Right atrium auricular region (tissue), 2 donors: Measurements from ENCODE around the gene FKRP. TPM values are rescaled to one million over a fixed set of nuclear protein-coding genes. Genes with fewer than 3 reads are reported as not detected.

Experiments used
- DNase-seq: peaks from one replicate; pipeline ENCODE4 v3.0.0-alpha.2; 2019; ENCODE audit warnings: low spot score
- H3K27ac ChIP-seq, 2 donors: fragments of 200-600 bp; sonication (generic); 1 replicate in 1 of 2; 2 replicates in 1 of 2; pipeline ENCODE4 v1.5.1; 2016 to 2019
- H3K27me3 ChIP-seq, 2 donors: fragments of 200-600 bp; sonication (generic); one replicate each; pipeline versions ENCODE4 v1.5.1 to v1.6.0; 2017 to 2019
- H3K36me3 ChIP-seq: fragments of 200-600 bp; sonication (generic); one replicate; pipeline ENCODE4 v1.5.1; 2016
- H3K4me1 ChIP-seq, 2 donors: fragments of 200-600 bp; sonication (generic); one replicate each; pipeline versions ENCODE4 v1.5.1 to v1.6.0; 2017 to 2019
- H3K4me3 ChIP-seq, 2 donors: fragments of 200-600 bp; sonication (generic); 1 replicate in 1 of 2; 2 replicates in 1 of 2; pipeline ENCODE4 v1.5.1; 2017 to 2019; ENCODE audit warnings: mild to moderate bottlenecking in 1 of 2, moderate library complexity in 1 of 2
- H3K9me3 ChIP-seq, 2 donors: fragments of 200-600 bp; sonication (generic); one replicate each; pipeline ENCODE4 v1.5.1; 2019
- total RNA-seq, 2 donors: library from RNA; depleted of rRNA; stranded (reverse); fragments of >200 nt; gene quantifications; one replicate each; pipeline ENCODE4 v1.1.0, GENCODE V29; 2016
- TF ChIP-seq, protein P1 (sequence below), 2 donors: fragments of 200-600 bp; sonication (generic); IDR thresholded peaks; one replicate each; pipeline ENCODE4 v1.5.1; 2019; ENCODE audit warnings: antibody characterized with exemption in 2 of 2

Gene FKRP
- total RNA-seq, 2 donors from 2014 or later, result 20.3 to 23.8 TPM

DNA sequence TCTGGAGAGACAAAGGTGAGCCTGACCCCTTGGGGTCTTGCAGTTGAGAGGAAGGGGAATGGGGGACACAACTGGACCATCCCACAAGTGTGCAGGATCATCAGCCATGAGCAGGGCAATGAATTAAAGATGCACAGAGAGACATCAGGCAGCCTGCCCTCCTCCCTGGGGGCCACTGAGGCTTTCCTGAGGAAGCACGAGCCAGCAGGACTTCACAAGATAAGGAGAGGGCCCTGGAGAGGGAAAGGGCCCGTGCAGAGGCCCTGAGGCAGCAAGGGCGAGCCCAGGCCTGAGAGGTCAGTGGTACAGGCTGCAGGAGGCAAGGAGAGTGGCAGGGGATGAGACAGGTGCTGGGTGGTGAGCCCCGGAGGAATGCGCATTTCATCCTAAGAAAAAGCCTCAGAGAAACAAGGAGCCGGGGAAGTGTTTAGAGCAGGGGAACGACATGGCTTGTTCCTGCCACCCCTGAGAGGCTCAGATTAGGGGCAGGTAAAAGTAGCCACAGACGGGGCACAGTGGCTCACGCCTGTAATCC is 19.9 kb upstream of the FKRP start:
- H3K27ac ChIP-seq, result no peak overlapping the region

DNA sequence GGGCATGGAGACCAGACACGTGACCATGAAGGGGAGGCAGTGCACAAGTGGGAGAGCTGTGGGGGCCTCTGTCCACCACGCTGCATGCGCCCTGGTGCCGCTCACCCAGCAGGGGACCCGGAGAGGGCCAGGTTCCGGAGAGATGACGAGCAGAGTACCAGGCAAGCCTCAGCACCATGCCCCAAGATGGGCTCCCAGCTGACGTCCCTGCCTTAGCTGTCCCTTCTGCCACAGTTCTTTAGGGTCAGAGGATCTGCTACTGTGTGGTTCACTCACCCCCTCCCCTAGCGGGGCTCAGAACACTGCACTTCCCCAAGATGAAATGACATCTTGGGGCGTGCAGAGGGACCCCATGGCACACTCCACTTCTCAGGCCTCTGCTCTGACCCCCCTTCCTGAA is 19.3 kb upstream of the FKRP start:
- Histone ChIP-seq H3K27me3 (no peaks in the 10 kb centered on the region), H3K4me3 (no peak overlapping the region), H3K27ac (no peak overlapping the region), H3K36me3 (peaks cover 94% of the 10 kb centered on the region), H3K4me1 (peaks cover 0 to 35% of the 10 kb centered on the region in 2 donors), H3K9me3 (no peaks in the 10 kb centered on the region)
- TF ChIP-seq, protein P1, sequence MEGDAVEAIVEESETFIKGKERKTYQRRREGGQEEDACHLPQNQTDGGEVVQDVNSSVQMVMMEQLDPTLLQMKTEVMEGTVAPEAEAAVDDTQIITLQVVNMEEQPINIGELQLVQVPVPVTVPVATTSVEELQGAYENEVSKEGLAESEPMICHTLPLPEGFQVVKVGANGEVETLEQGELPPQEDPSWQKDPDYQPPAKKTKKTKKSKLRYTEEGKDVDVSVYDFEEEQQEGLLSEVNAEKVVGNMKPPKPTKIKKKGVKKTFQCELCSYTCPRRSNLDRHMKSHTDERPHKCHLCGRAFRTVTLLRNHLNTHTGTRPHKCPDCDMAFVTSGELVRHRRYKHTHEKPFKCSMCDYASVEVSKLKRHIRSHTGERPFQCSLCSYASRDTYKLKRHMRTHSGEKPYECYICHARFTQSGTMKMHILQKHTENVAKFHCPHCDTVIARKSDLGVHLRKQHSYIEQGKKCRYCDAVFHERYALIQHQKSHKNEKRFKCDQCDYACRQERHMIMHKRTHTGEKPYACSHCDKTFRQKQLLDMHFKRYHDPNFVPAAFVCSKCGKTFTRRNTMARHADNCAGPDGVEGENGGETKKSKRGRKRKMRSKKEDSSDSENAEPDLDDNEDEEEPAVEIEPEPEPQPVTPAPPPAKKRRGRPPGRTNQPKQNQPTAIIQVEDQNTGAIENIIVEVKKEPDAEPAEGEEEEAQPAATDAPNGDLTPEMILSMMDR (IDR thresholded peaks at IDR 0.05), result no peak
- DNase-seq, result no peak

More for the DNA sequence above, 19.9 kb upstream of the FKRP start:
- no peak for DNase-seq
- no peaks in the 10 kb centered on the region for H3K9me3 ChIP-seq
- H3K27me3 ChIP-seq, result no peaks in the 10 kb centered on the region
- no peak overlapping the region for H3K4me3 ChIP-seq
- H3K4me1 ChIP-seq, result peaks cover 0 to 35% of the 10 kb centered on the region in 2 donors
- peaks cover 95% of the 10 kb centered on the region for H3K36me3 ChIP-seq
- TF ChIP-seq, protein P1 (IDR thresholded peaks at IDR 0.05), result no peak

DNA sequence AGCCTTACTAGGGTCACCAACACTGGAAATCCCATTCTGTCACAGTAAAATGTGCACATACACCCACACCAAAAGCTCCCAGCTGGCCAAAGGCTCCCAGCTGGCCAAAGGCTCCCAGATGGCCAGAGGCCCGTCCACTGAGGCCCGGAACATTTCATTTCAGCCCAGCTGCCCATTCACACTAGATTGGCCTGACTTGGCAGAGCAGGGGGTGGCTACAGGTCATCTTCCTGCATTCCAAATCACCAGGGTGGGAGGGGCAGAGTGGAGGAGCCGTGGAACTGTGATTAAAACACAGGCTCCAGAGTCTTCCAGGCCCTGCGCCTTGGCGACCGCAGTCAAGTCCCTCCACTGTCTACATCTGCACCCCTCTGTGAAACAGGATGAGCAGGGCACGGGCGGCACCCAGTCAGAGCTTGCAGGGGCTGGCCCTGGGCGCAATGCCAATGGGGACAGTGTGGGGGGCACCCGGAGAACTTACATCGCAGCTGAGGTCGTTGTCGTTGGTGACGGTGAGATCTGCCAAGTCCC is 18.8 kb upstream of the FKRP start:
- no peak overlapping the region for H3K4me3 ChIP-seq
- DNase-seq, result no peak
- H3K36me3 ChIP-seq, result peaks cover 90% of the 10 kb centered on the region
- peaks cover 0 to 35% of the 10 kb centered on the region in 2 donors for H3K4me1 ChIP-seq
- TF ChIP-seq, protein P1 (IDR thresholded peaks at IDR 0.05), result no peak
- H3K27me3 ChIP-seq, result no peaks in the 10 kb centered on the region
- no peaks in the 10 kb centered on the region for H3K9me3 ChIP-seq
- no peak overlapping the region for H3K27ac ChIP-seq

DNA sequence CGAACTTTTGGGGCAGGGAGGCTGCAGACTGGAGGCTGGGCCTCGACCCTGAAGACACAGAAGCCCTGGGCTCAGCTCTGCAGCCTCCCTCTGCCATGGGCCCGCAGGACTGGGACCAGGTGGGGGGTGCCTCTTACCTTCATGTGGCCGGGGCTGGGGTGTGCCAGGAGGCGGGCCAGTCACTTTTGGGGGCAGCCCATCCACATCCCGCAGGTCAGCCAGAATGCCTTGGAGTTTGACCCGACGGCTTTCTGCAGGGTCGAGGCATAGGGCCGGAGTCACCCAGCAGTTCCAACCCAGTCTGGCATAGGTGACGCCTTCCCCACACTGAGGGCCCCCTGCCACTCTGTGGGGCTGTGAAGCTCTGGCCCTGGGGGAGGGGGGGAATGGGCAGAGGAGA is 18.1 kb upstream of the FKRP start:
- TF ChIP-seq, protein P1 (IDR thresholded peaks at IDR 0.05), result no peak
- Histone ChIP-seq H3K4me1 (peaks cover 0 to 36% of the 10 kb centered on the region in 2 donors), H3K9me3 (no peaks in the 10 kb centered on the region), H3K4me3 (no peak overlapping the region), H3K27me3 (no peaks in the 10 kb centered on the region), H3K36me3 (peaks cover 90% of the 10 kb centered on the region), H3K27ac (peak overlapping the region in 1 of 2 donors; percentile 29)
- no peak for DNase-seq

DNA sequence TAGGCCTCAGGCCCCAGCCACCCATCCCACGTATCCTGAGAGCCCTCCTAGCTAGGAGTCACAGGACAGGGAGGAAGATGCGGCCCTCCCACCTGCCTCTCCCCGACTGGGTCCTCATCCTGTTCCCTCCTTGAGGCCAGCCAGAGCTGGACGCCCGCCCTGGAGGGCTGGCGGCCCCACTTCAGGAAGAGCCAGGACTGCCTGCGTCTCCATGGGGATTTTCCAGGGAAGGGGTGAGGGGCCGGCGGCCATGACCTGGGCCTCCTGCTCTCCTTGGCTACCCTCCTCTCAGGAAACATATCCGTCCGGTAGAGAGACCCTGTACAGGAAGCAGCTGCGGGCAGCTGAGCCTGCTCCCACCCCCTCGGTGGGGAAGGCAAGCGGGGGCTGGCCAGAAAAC is 17.6 kb upstream of the FKRP start:
- Histone ChIP-seq H3K36me3 (peaks cover 90% of the 10 kb centered on the region), H3K9me3 (no peaks in the 10 kb centered on the region), H3K27me3 (no peaks in the 10 kb centered on the region), H3K4me3 (no peak overlapping the region), H3K4me1 (peaks cover 0 to 39% of the 10 kb centered on the region in 2 donors), H3K27ac (peak overlapping the region; percentile 19 to 29)
- TF ChIP-seq, protein P1 (IDR thresholded peaks at IDR 0.05), result no peak
- no peak for DNase-seq
